ENCODE measurements around the gene CCDC186.

DNA sequence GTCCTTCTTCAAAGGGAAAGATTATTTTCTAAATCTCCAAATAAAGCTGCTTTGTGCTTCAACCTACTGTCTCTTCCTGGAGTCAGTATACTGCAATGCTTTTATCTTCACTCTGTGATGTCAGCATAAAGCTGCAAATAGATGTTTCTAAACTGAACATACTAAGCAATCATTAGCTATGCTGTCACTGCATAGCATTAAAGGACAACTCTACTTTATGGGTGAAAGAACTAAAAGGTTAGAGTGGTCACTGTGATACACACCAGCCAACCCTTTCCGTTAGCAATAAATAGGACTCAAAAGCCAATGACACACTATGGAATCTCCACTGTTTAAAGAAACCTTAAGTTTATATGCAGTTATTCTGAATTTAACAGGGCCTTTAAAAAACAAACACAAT, 1.8 kb downstream of the CCDC186 start:
- TF ChIP-seq FOXA1 (IDR thresholded peaks at IDR 0.05) (no peak), ZNF384 (IDR thresholded peaks at IDR 0.05) (no peak), FOXK2 (IDR thresholded peaks at IDR 0.05) (no peak), NFRKB (IDR thresholded peaks at IDR 0.05) (no peak), L3MBTL2 (conservative IDR thresholded peaks at IDR 0.05) (no peak), SP1 (IDR thresholded peaks at IDR 0.05) (no peak), ELF4 (IDR thresholded peaks at IDR 0.05) (no peak), CTBP1 (IDR thresholded peaks at IDR 0.05; ENCODE audit: borderline replicate concordance) (no peak), TARDBP (IDR thresholded peaks at IDR 0.05) (no peak), LEF1 (IDR thresholded peaks at IDR 0.05; ENCODE audit: borderline replicate concordance) (no peak), ARNT (IDR thresholded peaks at IDR 0.05) (no peak), FOXM1 (IDR thresholded peaks at IDR 0.05; ENCODE audit: borderline replicate concordance) (no peak)
- TF ChIP-seq, protein P1, sequence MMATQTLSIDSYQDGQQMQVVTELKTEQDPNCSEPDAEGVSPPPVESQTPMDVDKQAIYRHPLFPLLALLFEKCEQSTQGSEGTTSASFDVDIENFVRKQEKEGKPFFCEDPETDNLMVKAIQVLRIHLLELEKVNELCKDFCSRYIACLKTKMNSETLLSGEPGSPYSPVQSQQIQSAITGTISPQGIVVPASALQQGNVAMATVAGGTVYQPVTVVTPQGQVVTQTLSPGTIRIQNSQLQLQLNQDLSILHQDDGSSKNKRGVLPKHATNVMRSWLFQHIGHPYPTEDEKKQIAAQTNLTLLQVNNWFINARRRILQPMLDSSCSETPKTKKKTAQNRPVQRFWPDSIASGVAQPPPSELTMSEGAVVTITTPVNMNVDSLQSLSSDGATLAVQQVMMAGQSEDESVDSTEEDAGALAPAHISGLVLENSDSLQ (IDR thresholded peaks at IDR 0.05) = no peak
